B cell (primary cell): ENCODE results near the gene ICOSLG.
"Not testable (repeated sequence)": the region's sequence is repeated elsewhere in the genome, so short reads cannot be mapped to it uniquely, and the experiment has no call there.

ENCODE experiments used
- CTCF ChIP-seq: fragments of 200-600 bp; IDR thresholded peaks from one replicate; pipeline ENCODE4 v1.8.0; 2022; ENCODE audit warnings: antibody characterized with exemption, mild to moderate bottlenecking
- EZH2 ChIP-seq: IDR thresholded peaks from 2 replicates; pipeline ENCODE4 v1.6.1; 2012; ENCODE audit warnings: borderline replicate concordance, low read depth, mild to moderate bottlenecking, moderate library complexity, low read length; ENCODE audit not compliant: insufficient read depth, poor library complexity, severe bottlenecking

- not testable (repeated sequence) for TF ChIP-seq CTCF, EZH2
Measured at GRCh38 chr21:44202590-44203299, 38.0 kb downstream of the ICOSLG start.
